HG03064 (cell line): ENCODE data around the gene TMEM42.

Experiments
- ATAC-seq: cut with Tn5 transposase; IDR thresholded peaks from one replicate; pipeline ENCODE4 v1.9.1; 2021; ENCODE audit warnings: low read depth; ENCODE audit not compliant: unreplicated experiment

The TMEM42 gene

DNA sequence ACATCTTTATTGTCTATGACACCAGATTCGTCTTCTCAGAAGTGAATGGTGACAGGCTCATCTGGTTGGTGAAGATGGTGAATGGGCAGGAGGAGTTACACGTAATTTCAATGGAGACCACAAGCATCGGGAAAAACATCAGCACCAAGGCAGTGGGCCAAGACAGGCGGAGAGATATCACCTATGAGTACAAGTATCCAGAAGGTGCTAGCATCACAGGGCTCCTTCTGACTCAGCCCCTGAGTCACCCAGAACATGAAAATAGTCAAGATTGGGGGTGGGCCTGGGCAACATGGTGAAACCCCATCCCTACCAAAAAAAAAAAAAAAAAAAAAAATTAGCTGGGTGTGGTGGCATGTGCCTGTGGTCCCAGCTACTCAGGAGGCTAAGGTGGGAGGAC is 45.3 kb downstream of the TMEM42 start:
- no peak for ATAC-seq

GRCh38 chr3:44907612-44908011 is 45.9 kb downstream of the TMEM42 start:
- ATAC-seq: no peak

GRCh38 chr3:44909063-44909462 is 47.4 kb downstream of the TMEM42 start:
- ATAC-seq: no peak

DNA sequence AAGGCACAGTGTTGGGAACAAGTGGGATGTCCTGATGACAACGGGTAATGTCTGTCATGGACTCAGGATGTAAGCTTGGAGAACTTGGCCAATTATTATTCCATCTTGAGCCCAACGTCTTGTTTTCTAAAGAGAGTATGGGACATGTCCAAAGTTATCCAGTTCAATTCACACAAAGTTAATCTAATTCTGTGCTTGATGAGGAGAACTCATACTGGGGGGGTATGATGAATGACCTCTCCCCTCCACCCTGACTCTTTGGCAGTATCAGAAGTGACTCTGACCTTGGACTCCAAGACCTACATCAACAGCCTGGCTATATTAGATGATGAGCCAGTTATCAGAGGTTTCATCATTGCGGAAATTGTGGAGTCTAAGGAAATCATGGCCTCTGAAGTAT is 49.0 kb downstream of the TMEM42 start:
- ATAC-seq: no peak

DNA sequence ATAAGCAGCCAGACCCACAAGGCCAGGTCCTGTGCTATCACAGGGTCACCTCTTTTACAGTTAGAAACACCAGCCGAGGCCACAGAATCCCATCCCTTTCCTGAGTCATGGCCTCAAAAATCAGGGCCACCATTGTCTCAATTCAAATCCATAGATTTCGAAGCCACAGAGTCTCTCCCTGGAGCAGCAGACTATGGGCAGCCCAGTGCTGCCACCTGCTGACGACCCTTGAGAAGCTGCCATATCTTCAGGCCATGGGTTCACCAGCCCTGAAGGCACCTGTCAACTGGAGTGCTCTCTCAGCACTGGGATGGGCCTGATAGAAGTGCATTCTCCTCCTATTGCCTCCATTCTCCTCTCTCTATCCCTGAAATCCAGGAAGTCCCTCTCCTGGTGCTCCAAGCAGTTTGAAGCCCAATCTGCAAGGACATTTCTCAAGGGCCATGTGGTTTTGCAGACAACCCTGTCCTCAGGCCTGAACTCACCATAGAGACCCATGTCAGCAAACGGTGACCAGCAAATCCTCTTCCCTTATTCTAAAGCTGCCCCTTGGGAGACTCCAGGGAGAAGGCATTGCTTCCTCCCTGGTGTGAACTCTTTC is 52.3 kb downstream of the TMEM42 start:
- no peak for ATAC-seq

DNA sequence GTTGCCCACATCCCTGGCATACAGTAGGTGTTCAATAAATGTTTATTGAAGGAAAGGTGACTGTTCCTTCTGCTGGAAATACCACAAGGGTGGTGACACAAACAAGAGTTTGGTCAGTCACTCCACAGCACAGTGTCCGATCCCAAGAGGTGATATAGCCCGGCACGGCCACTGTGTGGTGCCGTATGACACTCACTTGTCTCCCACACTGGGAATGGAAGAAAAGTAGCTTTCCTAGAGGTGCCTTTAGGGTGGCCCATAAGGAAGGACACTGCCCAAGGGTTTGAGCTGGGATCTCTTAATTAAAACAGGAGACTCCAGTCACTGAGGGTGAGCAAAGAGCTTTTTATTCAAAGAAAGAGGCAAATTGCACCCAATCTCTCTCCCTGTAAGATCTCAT is 53.2 kb downstream of the TMEM42 start:
- ATAC-seq: no peak
